GM19324 (cell line): ENCODE data around the gene MFGE8.

ENCODE experiments used
- ATAC-seq: cut with Tn5 transposase; IDR thresholded peaks from one replicate; pipeline ENCODE4 v1.9.1; 2021; ENCODE audit warnings: mild to moderate bottlenecking, moderate library complexity; ENCODE audit not compliant: unreplicated experiment, low FRiP score

MFGE8 gene

DNA sequence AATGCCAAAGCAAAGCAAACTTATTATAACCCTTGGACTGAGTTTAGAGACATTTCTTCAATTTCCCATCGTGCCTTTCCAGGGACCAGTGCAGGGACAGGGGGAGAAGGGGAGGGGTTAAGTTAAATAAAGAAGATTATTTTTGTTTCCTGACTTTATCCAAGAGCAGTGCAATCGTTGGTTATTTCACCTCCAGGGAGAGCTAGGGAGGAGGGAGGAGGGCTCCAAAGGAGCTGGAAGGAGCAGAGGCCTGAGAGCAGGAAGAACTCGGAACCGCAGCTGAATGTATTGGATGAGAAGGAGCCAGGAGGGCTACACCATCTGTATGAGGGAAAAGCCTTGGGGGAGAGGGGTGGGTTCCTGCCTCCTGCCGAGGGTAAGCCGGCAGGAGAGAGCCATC lies 38.5 kb downstream of the MFGE8 start:
- no peak for ATAC-seq

DNA sequence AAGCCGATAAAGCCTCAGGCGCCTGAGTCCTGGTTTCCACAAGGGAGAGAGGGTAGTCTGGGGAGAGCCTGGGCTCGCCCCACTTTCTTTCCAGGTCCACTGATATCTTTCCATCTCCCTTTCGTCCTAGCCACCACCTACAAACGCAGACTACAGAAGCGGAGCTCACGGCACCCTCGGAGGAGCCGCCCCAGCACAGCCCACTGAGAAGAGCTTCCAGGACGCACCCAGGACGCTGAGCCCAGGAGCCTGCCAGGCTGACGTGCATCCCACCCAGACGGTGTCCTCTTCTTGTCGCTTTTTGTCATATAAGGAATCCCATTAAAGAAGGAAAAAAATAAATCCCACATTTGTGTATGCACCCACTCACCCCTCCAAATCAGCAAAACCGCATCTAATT lies 38.9 kb downstream of the MFGE8 start:
- no peak for ATAC-seq

DNA sequence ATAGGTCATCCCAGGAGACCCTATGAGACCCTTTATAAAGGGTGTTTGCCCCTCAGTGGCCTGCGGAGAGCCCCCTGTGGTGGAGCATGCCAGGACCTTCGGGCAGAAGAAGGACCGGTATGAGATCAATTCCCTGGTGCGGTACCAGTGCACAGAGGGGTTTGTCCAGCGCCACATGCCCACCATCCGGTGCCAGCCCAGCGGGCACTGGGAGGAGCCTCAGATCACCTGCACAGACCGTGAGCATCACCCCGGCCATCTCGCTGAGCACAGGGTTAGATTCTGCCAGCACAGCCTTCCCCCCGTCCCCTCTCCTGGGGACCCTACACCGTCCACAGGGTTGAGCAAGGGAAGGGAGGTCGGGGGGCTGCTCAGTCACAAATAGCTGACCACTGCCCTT lies 39.4 kb downstream of the MFGE8 start:
- ATAC-seq = no peak

DNA sequence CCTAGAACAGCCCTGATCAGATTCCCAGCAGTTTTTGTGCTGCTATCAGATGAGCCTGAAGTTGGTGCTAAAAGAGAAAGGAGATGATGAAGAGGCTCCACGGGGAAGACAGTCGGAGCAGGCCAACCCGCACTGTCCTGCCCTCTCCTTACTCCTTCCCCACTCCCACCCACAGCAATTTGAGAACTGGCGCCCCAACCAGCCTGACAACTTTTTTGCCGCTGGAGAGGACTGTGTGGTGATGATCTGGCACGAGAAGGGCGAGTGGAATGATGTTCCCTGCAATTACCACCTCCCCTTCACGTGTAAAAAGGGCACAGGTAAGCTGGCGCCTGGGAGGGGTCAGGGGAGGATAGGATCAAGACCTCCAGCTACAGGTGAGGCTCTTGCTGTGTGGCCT lies 40.5 kb downstream of the MFGE8 start:
- no peak for ATAC-seq

DNA sequence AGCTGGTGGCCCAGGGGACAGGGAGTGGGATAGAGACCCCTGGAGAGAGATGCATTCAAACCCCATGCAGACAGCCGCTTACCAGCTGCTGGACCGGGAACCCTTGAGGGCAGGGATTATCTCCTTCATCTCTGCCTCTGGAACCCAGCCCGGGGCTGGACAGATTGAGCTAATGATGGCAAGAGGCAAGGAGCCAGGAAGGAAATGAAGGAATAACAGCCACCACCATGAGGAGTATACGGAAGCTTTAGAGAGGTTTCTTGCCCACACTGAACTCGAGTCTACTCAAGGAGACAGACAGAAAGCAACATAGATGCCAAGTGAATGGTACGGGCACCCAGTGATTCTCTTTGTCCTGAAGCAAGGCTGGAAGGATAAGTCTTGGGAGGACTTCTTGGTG lies 41.1 kb downstream of the MFGE8 start:
- no peak for ATAC-seq

DNA sequence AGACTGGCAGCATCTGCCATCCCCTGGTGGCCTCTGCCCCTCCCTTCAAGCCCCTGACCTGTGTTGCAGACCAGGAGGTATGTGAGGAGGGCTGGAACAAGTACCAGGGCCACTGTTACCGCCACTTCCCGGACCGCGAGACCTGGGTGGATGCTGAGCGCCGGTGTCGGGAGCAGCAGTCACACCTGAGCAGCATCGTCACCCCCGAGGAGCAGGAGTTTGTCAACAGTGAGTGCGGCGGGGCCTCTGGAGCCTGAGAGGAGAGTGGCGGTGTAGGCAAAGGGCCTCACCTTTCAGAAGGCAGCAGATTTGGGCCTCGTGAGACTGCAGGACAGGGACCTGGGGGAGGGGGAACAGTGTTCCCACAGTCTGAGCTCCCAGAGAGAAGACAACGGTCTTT lies 41.9 kb downstream of the MFGE8 start:
- ATAC-seq = no peak

DNA sequence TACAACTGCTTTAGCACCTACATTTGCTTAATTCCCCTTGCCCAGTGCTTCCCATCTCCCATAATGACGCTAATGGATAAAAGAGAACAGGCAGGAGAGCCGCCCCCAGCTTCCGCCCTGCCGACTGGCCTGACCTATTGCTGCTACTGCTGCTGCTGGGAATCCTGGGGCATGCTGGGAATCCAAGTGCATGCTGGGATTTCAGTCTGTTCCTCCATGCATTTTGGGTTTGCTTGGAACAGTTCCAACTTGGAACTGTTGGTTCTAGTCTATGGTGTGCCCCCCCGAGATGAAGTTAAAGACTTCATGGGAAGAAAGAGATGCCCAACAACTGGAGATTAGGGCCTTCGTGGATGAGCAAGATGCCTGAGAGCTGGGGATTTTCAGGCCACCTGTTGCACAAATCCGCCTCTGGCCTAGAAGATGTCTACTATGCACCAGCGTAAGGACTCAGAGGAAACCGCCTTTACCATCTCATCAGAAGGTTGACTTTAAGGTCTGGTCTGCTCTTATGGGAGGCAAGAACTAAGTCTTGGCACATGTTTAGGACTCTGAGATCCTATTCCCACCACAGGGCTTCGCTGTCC lies 46.8 kb downstream of the MFGE8 start:
- no peak for ATAC-seq

DNA sequence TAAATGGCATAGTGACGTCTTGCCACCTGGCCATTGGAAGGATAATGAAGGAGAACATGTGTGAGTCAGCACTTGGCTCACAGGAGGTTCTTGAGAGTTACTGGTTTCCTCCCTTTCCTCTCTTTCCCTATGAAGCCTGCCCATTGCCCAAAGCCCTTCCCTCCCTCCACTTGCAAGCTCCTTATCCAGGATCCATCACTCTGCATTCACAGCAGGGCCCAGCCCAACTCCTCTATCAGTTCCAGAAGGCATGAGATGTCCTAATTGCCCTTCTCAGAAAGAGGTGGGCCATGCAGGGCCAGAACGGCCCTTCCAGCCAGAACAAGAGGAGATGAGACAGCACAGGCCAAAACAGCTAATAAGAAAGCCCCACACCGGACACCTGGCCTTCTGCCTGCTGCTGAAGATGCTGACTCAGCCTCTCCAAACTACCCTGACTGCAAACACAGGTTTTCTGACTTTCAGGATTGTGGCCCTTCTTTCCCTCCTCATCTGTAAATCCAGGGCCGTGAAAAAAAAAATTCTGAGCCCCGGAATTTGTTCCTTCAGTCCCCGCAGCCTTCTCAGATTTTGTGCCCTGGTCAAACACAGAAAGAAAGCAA lies 47.6 kb downstream of the MFGE8 start:
- ATAC-seq = no peak

DNA sequence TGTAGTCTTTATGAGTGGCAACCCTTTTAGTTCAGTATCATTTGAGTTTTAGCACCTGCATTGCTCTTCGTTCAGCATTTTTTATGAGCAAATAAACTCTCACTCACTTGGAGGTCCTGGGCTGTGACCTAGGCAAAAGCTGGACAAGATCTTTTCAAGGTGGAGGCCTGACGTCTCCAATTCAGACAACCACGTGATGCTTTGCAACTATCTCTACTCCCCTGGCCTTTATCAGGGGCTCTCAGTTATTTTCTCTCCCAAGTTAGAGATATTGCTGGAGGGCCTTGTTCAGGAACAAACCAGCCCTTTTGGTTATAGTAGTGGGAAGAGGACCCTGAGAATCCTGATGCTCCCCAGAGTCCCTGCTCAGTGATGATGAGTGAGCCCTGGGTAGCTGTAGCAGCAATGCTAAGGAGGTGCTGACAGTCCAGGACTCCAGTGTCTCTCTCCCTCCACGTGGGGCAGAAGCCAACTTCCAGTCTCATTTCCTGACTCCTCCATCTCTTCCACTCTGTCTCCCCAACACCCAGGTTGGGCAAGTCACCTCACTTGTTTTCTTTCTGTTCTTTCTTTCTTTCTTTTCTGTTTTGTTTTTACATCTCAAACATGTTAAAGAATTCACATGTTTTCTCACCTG lies 48.2 kb downstream of the MFGE8 start:
- no peak for ATAC-seq

DNA sequence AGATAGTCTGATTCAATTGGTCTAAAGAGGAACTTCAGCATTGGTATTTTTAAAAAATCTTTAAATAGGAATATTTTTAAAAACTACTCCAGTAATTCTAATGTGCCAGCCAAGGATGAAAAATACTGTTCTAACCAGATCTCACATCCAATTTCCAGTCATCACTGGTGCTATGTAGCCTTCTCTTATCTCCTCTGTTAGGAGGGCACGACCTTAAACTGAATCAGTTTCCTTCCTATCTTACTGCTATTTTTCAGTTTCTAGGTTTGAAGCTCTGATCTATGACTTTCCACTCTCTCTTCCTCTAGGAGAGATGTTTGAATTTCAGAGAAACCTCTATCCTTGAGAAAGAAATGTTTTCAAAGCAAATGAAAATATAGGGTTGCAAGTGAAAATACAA lies 49.8 kb downstream of the MFGE8 start:
- ATAC-seq = no peak

DNA sequence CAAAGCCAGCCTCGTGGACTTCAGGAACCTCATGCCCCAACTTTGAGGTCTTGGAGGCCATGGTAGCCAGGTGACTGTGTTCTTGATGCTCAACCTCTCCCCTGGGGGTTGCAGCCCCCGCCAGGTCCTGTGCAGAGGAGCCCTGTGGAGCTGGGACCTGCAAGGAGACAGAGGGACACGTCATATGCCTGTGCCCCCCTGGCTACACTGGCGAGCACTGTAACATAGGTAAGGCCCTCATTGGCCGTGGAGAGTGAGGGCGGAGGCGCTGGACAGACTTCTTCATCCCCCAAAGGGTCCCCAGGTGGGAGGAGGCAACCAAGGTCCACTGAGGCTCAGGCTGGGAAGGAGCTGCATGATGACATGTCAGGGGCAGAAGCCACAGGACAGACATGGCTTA lies 53.0 kb downstream of the MFGE8 start:
- no peak for ATAC-seq

DNA sequence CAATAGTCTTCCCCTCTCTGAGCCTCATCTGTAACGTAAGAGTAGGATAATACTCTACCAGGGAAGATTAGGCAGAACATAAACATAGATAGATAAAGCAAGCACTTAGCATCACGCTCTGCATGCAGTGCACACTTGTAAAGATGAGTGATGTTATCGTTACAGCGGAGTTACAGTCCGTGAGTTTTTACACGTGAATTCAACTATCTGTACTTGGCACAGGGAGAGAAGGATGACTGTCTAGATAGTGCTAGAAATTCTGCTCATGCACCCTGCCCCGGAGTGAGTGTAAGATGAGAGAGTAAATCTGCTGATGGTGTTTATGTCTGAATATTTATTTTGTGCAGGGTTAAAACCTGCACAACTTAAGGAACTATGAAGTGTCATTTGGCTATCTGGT lies 53.6 kb downstream of the MFGE8 start:
- no peak for ATAC-seq

DNA sequence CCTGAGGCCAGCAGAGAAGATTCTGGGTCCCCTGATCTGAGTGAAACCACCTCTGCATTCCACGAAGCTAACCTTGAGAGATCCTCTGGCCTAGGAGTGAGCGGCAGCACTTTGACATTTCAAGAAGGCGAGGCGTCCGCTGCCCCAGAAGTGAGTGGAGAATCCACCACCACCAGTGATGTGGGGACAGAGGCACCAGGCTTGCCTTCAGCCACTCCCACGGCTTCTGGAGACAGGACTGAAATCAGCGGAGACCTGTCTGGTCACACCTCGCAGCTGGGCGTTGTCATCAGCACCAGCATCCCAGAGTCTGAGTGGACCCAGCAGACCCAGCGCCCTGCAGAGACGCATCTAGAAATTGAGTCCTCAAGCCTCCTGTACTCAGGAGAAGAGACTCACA lies 54.2 kb downstream of the MFGE8 start:
- no peak for ATAC-seq

DNA sequence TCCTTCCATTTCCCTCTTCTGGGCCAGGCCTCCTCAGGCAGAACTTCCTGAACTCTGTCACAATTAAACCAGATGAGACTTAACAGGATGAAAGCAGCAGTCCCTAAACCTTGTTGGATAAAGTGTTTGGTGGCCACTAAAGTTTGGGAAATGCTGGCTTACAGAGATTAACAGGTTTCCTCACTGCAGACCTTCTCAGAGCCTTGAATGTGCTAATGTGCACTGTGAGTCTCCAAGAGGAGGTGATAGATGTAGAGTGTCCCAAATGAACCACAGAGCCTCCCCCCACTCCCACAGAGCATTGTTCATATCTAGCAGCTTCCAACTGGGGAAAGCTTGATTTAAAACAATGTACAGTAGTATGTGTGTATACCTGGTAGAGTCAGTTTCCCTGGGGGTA lies 60.7 kb downstream of the MFGE8 start:
- no peak for ATAC-seq

DNA sequence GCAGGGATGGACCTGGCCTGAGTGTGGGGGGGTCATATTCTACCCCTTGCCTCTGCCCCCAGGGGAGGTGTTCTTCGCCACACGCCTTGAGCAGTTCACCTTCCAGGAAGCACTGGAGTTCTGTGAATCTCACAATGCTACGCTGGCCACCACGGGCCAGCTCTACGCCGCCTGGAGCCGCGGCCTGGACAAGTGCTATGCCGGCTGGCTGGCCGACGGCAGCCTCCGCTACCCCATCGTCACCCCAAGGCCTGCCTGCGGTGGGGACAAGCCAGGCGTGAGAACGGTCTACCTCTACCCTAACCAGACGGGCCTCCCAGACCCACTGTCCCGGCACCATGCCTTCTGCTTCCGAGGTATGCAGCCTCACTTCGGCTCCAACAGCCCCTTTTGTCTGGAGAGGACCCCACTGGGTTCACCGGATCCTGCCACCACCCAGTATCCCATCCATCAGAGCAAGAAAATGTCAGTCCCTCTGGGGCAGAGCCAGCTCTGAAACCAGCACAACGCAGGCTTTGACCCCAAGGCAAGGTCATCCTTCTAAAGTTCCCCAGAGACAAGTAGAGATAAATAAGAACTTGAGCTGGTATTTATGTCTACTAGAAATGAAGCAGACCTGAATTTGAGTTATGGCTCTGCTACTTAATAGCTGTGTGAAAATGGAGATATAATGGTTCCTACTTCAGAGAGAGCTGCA lies 63.7 kb downstream of the MFGE8 start:
- no peak for ATAC-seq
